Measurements from ENCODE around the gene ADAM19. TPM values are rescaled to one million over a fixed set of nuclear protein-coding genes. Genes with fewer than 3 reads are reported as not detected.

Gene ADAM19
- total and polyA plus RNA-seq, 3 donors from 2014 or later, result 3.1 to 4.9 (median 4.5) TPM

GRCh38 chr5:157533011-157533481 is 42.5 kb downstream of the ADAM19 start:
- Histone ChIP-seq H3K9me3 (no peaks in the 10 kb centered on the region), H3K4me1 (no peaks in the 10 kb centered on the region), H3K27me3 (no peaks in the 10 kb centered on the region), H3K4me3 (no peak overlapping the region), H3K27ac (no peak overlapping the region), H3K36me3 (ENCODE audit: low read depth, missing control alignments) (no peaks in the 10 kb centered on the region)
- DNase-seq, result no peak
- TF ChIP-seq CTCF (IDR thresholded peaks at IDR 0.05) (no peak), POLR2A (IDR thresholded peaks at IDR 0.05) (no peak)
- WGBS, 2 donors, result 85 to 90% methylated on average over 7 of the region's 7 CpGs
- intact Hi-C loops (cut with DNase I; ENCODE audit: low total_unique reads), result no loop called here

GRCh38 chr5:157532022-157532421 is 43.6 kb downstream of the ADAM19 start:
- 87 to 92% methylated on average over 5 of the region's 5 CpGs for WGBS, 2 donors
- Histone ChIP-seq H3K4me1 (no peaks in the 10 kb centered on the region), H3K27me3 (no peaks in the 10 kb centered on the region), H3K36me3 (ENCODE audit: low read depth, missing control alignments) (no peaks in the 10 kb centered on the region), H3K9me3 (no peaks in the 10 kb centered on the region), H3K27ac (no peak overlapping the region), H3K4me3 (no peak overlapping the region)
- no peak for TF ChIP-seq POLR2A (IDR thresholded peaks at IDR 0.05)
- TF ChIP-seq CTCF (IDR thresholded peaks at IDR 0.05), result no peak
- intact Hi-C loops (cut with DNase I; ENCODE audit: low total_unique reads), result no loop called here
- DNase-seq, result no peak

- H3K36me3 ChIP-seq (ENCODE audit: low read depth, missing control alignments), result no peaks in the 10 kb centered on the region
- no peak overlapping the region for H3K27ac ChIP-seq
- no peak for TF ChIP-seq CTCF (IDR thresholded peaks at IDR 0.05)
- no peak for TF ChIP-seq POLR2A (IDR thresholded peaks at IDR 0.05)
- no peaks in the 10 kb centered on the region for H3K4me1 ChIP-seq
- no peaks in the 10 kb centered on the region for H3K27me3 ChIP-seq
- intact Hi-C loops (cut with DNase I; ENCODE audit: low total_unique reads), result no loop called here
- 83 to 92% methylated on average over 13 of the region's 13 CpGs for WGBS, 2 donors
- DNase-seq, result no peak
- H3K9me3 ChIP-seq, result no peaks in the 10 kb centered on the region
- H3K4me3 ChIP-seq, result no peak overlapping the region
Measured at GRCh38 chr5:157530226-157530972, 45.2 kb downstream of the ADAM19 start.

- Histone ChIP-seq H3K9me3 (no peaks in the 10 kb centered on the region), H3K36me3 (ENCODE audit: low read depth, missing control alignments) (no peaks in the 10 kb centered on the region), H3K4me3 (no peak overlapping the region), H3K27me3 (no peaks in the 10 kb centered on the region), H3K27ac (no peak overlapping the region), H3K4me1 (no peaks in the 10 kb centered on the region)
- DNase-seq, result no peak
- TF ChIP-seq CTCF (IDR thresholded peaks at IDR 0.05), result no peak
- TF ChIP-seq POLR2A (IDR thresholded peaks at IDR 0.05), result no peak
- intact Hi-C loops (cut with DNase I; ENCODE audit: low total_unique reads), result no loop called here
- 94 to 100% methylated on average over 1 of the region's 1 CpG for WGBS, 2 donors
Measured at GRCh38 chr5:157529002-157529401, 46.6 kb downstream of the ADAM19 start.
